GM18499 (cell line): Measurements from ENCODE around the gene AGAP1.
"Not testable (repeated sequence)": the region's sequence is repeated elsewhere in the genome, so short reads cannot be mapped to it uniquely, and the experiment has no call there.

Source experiments
- ATAC-seq: cut with Tn5 transposase; IDR thresholded peaks from one replicate; pipeline ENCODE4 v1.9.1; 2021; ENCODE audit warnings: moderate number of reproducible peaks; ENCODE audit not compliant: insufficient read depth, unreplicated experiment

Gene AGAP1

DNA sequence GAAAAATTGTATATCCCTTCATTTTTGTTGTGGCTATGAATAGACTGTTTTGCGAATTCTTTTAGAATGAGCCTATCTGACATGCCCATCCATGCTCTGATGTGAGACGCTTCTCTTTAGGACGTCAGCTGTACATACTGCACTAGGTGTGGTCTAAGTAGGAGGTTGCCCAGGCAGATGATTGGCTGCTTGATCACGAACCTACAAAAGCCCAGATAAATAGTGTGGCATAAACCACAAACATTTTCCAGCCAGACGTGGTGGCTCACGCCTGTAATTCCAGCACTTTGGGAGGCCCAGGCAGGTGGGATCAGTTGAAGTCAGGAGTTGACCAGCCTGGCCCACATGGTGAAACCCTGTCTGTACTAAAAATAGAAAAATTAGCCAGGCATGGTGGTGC is 251.8 kb downstream of the AGAP1 start:
- no peak for ATAC-seq

- ATAC-seq: no peak
Measured at GRCh38 chr2:235746257-235746934, 252.6 kb downstream of the AGAP1 start.

GRCh38 chr2:235747001-235747785 is 253.3 kb downstream of the AGAP1 start:
- no peak for ATAC-seq

GRCh38 chr2:235747786-235748091 is 253.9 kb downstream of the AGAP1 start:
- ATAC-seq: no peak

- no peak for ATAC-seq
Measured at GRCh38 chr2:235749121-235749770, 255.4 kb downstream of the AGAP1 start.

- ATAC-seq: no peak
Measured at GRCh38 chr2:235749771-235750160, 255.9 kb downstream of the AGAP1 start.

- no peak for ATAC-seq
Measured at GRCh38 chr2:235752846-235753245, 259.0 kb downstream of the AGAP1 start.

DNA sequence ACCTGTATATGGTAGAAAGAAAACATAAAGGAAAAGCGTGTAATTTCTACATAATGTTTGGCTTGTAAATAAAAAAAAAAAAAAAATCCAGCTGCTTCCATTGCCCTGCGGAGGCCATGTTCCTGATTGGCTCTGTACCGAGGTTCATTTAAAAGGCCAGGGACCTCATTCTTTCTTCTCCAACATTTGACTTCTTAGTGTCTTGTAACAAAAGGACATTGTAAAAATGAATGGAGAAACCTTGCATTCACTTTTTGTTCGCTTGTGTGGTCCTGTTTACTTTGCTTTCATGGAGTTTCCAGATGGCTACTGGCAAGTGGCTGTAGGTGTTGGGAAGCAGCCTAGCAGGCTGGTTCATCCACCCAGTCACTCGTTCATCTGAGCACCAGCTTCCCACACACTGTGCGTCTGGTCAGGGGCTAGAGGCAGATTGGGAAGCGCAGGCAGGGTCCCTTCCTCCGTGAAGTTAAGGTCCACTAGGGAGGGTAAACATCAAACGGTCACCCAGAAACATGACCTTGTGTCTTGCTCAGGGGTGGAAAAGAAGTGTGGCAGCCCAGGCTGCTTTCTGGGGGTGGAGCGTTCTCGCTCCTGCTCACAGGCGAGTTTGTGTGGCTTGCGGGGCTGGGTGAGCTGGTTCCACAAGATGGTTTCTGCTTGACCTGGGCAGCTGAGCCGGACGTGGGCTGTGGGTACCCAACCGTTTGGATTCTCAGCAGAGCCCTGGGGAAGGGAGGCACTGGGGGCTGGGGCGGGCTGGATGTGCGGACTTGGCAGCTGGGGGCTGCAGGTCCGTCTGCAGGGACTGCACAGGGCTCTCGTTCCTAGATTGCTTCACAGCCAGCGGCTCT is 260.7 kb downstream of the AGAP1 start:
- no peak for ATAC-seq

DNA sequence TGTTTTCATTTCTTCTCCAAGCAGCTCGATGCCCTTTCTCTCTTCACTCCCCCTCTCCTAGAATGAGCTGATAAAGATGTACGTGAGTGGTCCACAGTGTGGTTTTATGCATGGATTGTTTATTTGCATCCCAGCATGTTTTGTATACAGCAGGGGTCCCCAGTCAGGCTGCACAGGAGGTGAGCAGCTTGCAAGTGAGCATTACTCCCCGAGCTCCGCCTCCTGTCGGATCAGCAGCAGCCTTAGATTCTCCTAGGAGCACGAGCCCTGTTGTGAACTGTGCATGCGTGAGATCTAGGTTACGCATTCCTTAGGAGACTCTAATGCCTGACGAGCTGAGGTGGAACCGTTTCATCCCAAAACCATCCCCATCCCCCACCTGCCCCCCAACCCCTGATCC is 262.6 kb downstream of the AGAP1 start:
- ATAC-seq: no peak

DNA sequence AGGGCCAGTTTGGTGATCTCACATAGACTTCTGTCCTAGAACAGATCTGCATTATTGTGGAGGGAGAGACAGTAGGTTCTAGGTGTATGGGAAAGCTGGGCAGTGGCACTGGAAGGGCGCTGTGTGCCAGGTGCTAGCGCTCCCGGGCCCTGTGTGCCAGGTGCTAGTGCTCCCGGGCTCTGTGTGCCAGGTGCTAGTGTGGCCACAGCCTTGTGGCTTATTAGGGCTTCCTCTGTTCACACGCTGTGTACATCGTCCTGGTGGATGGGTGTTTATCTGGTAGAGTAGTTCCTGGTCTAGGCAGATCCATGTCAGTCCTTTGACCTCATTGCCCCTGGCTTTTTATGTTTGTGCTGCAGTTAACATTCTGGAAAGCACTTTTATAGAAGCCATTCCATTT is 263.4 kb downstream of the AGAP1 start:
- no peak for ATAC-seq

DNA sequence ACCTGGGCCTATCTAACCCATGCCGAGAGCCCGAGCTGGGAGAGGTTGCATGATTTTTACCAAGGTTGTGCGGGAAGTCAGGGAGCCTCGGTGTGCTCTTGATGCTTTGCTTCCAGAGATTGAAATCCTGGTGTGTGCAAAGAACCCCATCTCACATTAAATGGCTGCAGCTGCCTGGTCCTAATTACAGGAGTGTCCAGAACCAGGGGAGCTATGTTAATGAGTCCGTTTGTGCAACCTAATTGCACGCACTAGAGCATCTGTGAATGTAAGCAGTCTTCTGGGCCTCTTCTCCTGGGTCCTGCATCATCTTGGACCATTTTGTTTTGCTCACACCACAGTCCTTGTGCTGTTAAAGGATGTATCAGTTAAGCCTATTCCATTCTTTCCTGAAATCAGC is 263.8 kb downstream of the AGAP1 start:
- ATAC-seq: no peak

GRCh38 chr2:235762832-235763598 is 269.2 kb downstream of the AGAP1 start:
- no peak for ATAC-seq

DNA sequence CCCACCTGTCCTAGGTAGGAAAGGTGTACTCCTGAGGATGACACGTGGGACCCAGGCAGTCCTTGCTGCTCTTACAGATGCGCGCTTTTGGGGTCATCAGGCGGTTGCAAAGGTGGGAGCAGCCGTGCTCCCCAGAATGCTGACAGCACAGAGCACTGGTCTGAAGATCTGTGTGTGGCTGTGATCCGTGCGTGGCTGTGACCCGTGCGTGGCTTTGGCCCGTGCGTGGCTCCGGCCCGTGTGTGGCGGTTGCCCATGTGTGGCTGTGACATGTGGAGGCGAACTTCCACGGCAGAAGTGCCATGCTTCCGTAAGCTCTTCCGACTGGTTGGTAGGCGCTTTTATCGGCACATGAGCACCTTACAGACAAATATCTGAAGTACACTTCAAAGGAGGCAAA is 270.0 kb downstream of the AGAP1 start:
- no peak for ATAC-seq

- not testable (repeated sequence) for ATAC-seq
Measured at GRCh38 chr2:235764478-235764877, 270.6 kb downstream of the AGAP1 start.

DNA sequence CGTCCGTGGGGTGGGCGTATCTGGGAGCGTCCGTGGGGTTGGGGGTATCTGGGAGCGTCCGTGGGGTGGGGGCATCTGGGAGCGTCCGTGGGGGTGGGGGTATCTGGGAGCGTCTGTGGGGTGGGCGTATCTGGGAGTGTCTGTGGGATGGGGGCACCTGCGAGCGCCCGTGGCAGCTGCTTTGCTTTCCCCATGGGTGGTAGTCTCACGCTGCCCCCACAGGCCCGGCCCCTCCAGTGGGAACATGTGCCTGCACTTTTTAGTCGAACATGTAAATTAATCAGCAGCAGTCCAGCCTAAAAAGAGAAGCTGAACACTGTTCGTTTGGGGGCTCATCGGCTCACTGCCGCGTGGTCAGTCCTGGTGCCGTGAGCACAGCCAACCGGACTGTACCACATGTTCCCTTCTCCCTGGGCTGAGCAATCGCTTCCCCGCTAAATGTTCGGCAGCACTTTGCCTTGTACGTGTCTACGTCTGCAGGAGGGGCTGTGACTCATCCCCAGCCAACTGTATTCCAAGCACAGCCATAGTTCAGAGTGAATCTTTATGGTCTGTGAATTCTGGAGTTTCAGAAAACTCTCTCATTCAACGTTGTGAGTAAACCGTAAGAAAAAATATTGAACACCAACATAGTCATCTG is 271.5 kb downstream of the AGAP1 start:
- ATAC-seq: no peak

DNA sequence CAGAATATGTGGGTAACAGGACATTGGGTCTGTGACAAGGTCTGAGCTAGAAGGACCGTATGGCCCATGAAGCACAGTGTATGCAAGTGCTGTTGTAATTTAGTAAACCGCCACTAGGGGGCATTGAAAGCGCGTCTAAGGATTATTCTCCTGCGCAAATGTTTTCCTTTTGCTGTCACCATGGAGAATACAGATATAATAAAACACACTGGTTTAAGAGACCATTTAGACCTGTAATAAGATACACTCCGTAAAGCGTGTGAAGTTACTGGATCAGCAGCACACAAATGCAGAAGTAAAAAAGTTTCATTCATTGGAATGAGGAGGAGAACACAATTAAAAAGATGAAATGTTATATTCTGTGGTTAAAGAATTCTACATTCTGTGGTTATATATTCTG is 272.4 kb downstream of the AGAP1 start:
- ATAC-seq: no peak

DNA sequence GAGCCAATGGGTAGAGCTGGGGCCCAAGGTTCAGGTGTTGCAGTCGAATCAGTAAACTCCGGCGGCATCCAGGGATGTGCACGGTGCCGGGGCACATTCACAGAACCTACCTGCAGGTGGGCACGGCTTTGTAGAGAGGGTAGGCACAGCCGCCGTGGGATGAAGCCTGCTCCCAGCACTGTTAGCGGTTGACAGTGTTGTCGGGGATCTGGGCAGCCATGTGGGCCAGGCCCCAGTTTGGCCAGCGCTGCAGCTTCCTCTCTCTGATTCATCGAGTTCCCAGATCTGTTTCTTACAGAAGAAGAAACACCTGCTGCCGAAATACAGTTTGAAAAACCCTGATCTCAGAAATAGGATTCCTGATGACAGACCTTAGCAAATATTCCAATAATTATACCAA is 274.8 kb downstream of the AGAP1 start:
- no peak for ATAC-seq

- no peak for ATAC-seq
Measured at GRCh38 chr2:235769046-235769445, 275.2 kb downstream of the AGAP1 start.
